DND-41 (cell line): ENCODE measurements around the gene C11orf98.
A peak's percentile ranks its signal among the peaks of the same experiment; 100 is the strongest.
"Not testable (repeated sequence)": the region's sequence is repeated elsewhere in the genome, so short reads cannot be mapped to it uniquely, and the experiment has no call there.

Experiments
- ATAC-seq: fragments of 200-7000 bp; cut with Tn5 transposase; 3 replicates; pipeline ENCODE4 v1.9.1; 2021; ENCODE audit warnings: low read depth; ENCODE audit not compliant: insufficient read depth
- DNase-seq: peaks from one replicate; pipeline ENCODE4 v3.0.0-alpha.2; 2020
- H2AFZ ChIP-seq: 2 replicates; pipeline ENCODE4 v1.6.0; 2012; ENCODE audit warnings: low read depth, low read length
- H3K27ac ChIP-seq: 2 replicates; pipeline ENCODE4 v1.5.1; 2012; ENCODE audit warnings: low read length, inconsistent platforms
- H3K27me3 ChIP-seq: fragments of 200-600 bp; sonication (generic); 2 replicates; pipeline ENCODE4 v1.6.0; 2012; ENCODE audit warnings: low read length, mild to moderate bottlenecking, inconsistent platforms; ENCODE audit not compliant: insufficient read depth, poor library complexity
- H3K36me3 ChIP-seq: 2 replicates; pipeline ENCODE4 v1.5.1; 2012; ENCODE audit warnings: low read length, inconsistent platforms; ENCODE audit not compliant: insufficient read depth
- H3K4me1 ChIP-seq: 2 replicates; pipeline ENCODE4 v1.5.1; 2012; ENCODE audit warnings: mild to moderate bottlenecking, low read length; ENCODE audit not compliant: insufficient read depth
- H3K4me2 ChIP-seq: 2 replicates; pipeline ENCODE4 v1.6.0; 2012; ENCODE audit warnings: mild to moderate bottlenecking, moderate library complexity, low read length, inconsistent platforms; ENCODE audit not compliant: insufficient read depth
- H3K4me3 ChIP-seq, 2 experiments: fragments of 200-600 bp in 1 of 2; shearing (Covaris generic) in 1 of 2; 2 replicates each; pipeline ENCODE4 v1.5.1; 2012 to 2016; ENCODE audit warnings: inconsistent platforms in 2 of 2, low read length in 2 of 2, mild to moderate bottlenecking in 2 of 2, low read depth in 1 of 2, moderate library complexity in 1 of 2
- H3K79me2 ChIP-seq: 2 replicates; pipeline ENCODE4 v1.6.0; 2012; ENCODE audit warnings: low read length, inconsistent platforms; ENCODE audit not compliant: insufficient read depth
- H3K9ac ChIP-seq: 2 replicates; pipeline ENCODE4 v1.6.0; 2012; ENCODE audit warnings: low read depth, mild to moderate bottlenecking, inconsistent platforms, low read length, moderate library complexity
- H3K9me3 ChIP-seq: 2 replicates; pipeline ENCODE4 v1.5.1; 2012; ENCODE audit warnings: low read length, moderate library complexity, mild to moderate bottlenecking, inconsistent platforms; ENCODE audit not compliant: insufficient read depth, severe bottlenecking
- H4K20me1 ChIP-seq: 2 replicates; pipeline ENCODE4 v1.6.0; 2012; ENCODE audit warnings: low read length; ENCODE audit not compliant: insufficient read depth
- CTCF ChIP-seq: IDR thresholded peaks from 2 replicates; pipeline ENCODE4 v1.5.1; 2012; ENCODE audit warnings: borderline replicate concordance, low read length, moderate library complexity, mild to moderate bottlenecking; ENCODE audit not compliant: poor library complexity, severe bottlenecking; ENCODE audit errors: extremely low read depth
- EZH2 ChIP-seq: IDR thresholded peaks from 3 replicates; pipeline ENCODE4 v1.6.1; 2012; ENCODE audit warnings: borderline replicate concordance, low read depth, mild to moderate bottlenecking, moderate library complexity, low read length, inconsistent platforms; ENCODE audit not compliant: severe bottlenecking

C11orf98 gene

GRCh38 chr11:62621567-62622470 lies 43.2 kb downstream of the C11orf98 start, which contains the start of gene B3GAT3:
Gene B3GAT3, minus strand, starts transcription at chr11:62621986. Its CDS starts 39 bp downstream, at chr11:62621947.
- peak within 1 kb of the TSS; percentile 56 to 77 for H3K4me3 ChIP-seq
- peak within 1 kb of the TSS; percentile 74 for H3K27ac ChIP-seq
- H2AFZ ChIP-seq: peak within 1 kb of the TSS; percentile 65
- H3K36me3 ChIP-seq: peaks cover 28% of the 10 kb centered on the region
- H3K79me2 ChIP-seq: peaks cover 19% of the 10 kb centered on the region
- ATAC-seq (peak; percentile 85), DNase-seq (peak; percentile 91)
- no peaks in the 10 kb centered on the region for H3K27me3 ChIP-seq
- no peaks in the 10 kb centered on the region for H4K20me1 ChIP-seq
- H3K9ac ChIP-seq: peak within 1 kb of the TSS; percentile 89
- TF ChIP-seq EZH2 (no peak), CTCF (peak; percentile 2)
- no peaks in the 10 kb centered on the region for H3K9me3 ChIP-seq
- H3K4me2 ChIP-seq: peak within 1 kb of the TSS; percentile 81
- H3K4me1 ChIP-seq: peaks cover 21% of the 10 kb centered on the region

GRCh38 chr11:62621027-62621566 lies 43.9 kb downstream of the C11orf98 start:
- H3K9ac ChIP-seq: peak overlapping the region; percentile 89
- H3K9me3 ChIP-seq: no peaks in the 10 kb centered on the region
- no peak for ATAC-seq
- peak overlapping the region; percentile 65 for H2AFZ ChIP-seq
- peaks cover 19% of the 10 kb centered on the region for H3K79me2 ChIP-seq
- peak overlapping the region; percentile 56 to 77 for H3K4me3 ChIP-seq
- peaks cover 21% of the 10 kb centered on the region for H3K4me1 ChIP-seq
- peaks cover 21% of the 10 kb centered on the region for H3K36me3 ChIP-seq
- peak overlapping the region; percentile 74 for H3K27ac ChIP-seq
- no peaks in the 10 kb centered on the region for H3K27me3 ChIP-seq
- H3K4me2 ChIP-seq: peak overlapping the region; percentile 81
- H4K20me1 ChIP-seq: no peaks in the 10 kb centered on the region
- TF ChIP-seq EZH2 (no peak), CTCF (no peak)
- DNase-seq: no peak

- not testable (repeated sequence) for DNase-seq, H3K9ac ChIP-seq, H3K4me3 ChIP-seq, H3K4me2 ChIP-seq, ATAC-seq, H3K9me3 ChIP-seq, H2AFZ ChIP-seq, H4K20me1 ChIP-seq, H3K27ac ChIP-seq, H3K27me3 ChIP-seq
- Histone ChIP-seq H3K36me3 (peaks cover 20% of the 10 kb centered on the region), H3K79me2 (peaks cover 21% of the 10 kb centered on the region), H3K4me1 (peaks cover 22% of the 10 kb centered on the region)
These were observed 48.1 kb downstream of the C11orf98 start for GRCh38 chr11:62616957-62617356.

GRCh38 chr11:62615521-62615920 lies 49.5 kb downstream of the C11orf98 start:
- no peaks in the 10 kb centered on the region for H3K9me3 ChIP-seq
- no peak overlapping the region for H3K4me2 ChIP-seq
- H3K4me1 ChIP-seq: peaks cover 26% of the 10 kb centered on the region
- no peaks in the 10 kb centered on the region for H4K20me1 ChIP-seq
- ATAC-seq (no peak), DNase-seq (no peak)
- no peak overlapping the region for H3K27ac ChIP-seq
- no peak overlapping the region for H2AFZ ChIP-seq
- no peak overlapping the region for H3K9ac ChIP-seq
- H3K36me3 ChIP-seq: peaks cover 23% of the 10 kb centered on the region
- no peak for TF ChIP-seq EZH2
- H3K27me3 ChIP-seq: no peaks in the 10 kb centered on the region
- no peak overlapping the region for H3K4me3 ChIP-seq
- peaks cover 22% of the 10 kb centered on the region for H3K79me2 ChIP-seq
